Skeletal muscle satellite cell (primary cell): ENCODE data around the gene ATP9B.
"Not testable (repeated sequence)": the region's sequence is repeated elsewhere in the genome, so short reads cannot be mapped to it uniquely, and the experiment has no call there.

Experiments
- H3K27me3 ChIP-seq: 2 replicates; pipeline ENCODE4 v1.7.0; 2013; ENCODE audit warnings: low read length; ENCODE audit not compliant: control insufficient read depth, insufficient read depth
- H3K36me3 ChIP-seq: 2 replicates; pipeline ENCODE4 v1.7.0; 2013; ENCODE audit warnings: mild to moderate bottlenecking, control low read depth, low read length; ENCODE audit not compliant: insufficient read depth
- H3K4me1 ChIP-seq: 2 replicates; pipeline ENCODE4 v1.7.0; 2013; ENCODE audit warnings: low read length; ENCODE audit not compliant: control insufficient read depth, insufficient read depth
- H3K4me2 ChIP-seq: 2 replicates; pipeline ENCODE4 v1.7.0; 2013; ENCODE audit warnings: mild to moderate bottlenecking, low read length
- H3K4me3 ChIP-seq: 2 replicates; pipeline ENCODE4 v1.7.0; 2013; ENCODE audit warnings: low read length
- H3K9ac ChIP-seq: 2 replicates; pipeline ENCODE4 v1.7.0; 2013; ENCODE audit warnings: mild to moderate bottlenecking, low read depth, low read length, moderate library complexity
- H3K9me3 ChIP-seq: replicated peaks from 2 replicates; pipeline ENCODE4 v1.7.0; 2013; ENCODE audit warnings: mild to moderate bottlenecking, control low read depth, low read length

The ATP9B gene

DNA sequence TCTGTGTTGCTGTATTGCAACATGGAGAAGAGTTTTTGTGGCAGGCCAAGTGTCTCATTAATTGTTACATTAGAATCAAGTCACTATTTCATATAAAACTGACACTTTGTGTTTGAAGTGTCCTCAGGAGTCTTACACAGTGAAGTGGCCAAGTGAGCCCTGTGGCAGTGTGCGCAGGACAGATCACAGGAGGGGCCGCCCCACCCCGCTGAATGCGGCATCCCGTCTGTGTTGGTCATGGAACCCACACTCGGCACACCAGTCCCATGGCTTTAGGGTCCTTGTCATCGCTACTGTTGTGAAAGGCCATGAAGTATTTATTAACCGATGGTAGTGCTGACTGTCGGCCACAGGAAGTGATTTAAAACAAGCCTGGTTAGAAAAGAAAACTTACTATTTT lies 181.8 kb downstream of the ATP9B start:
- no peak overlapping the region for H3K9ac ChIP-seq
- H3K4me1 ChIP-seq, result no peaks in the 10 kb centered on the region
- no peaks in the 10 kb centered on the region for H3K9me3 ChIP-seq
- no peaks in the 10 kb centered on the region for H3K36me3 ChIP-seq
- H3K27me3 ChIP-seq, result no peaks in the 10 kb centered on the region
- H3K4me3 ChIP-seq, result no peak overlapping the region
- H3K4me2 ChIP-seq, result no peak overlapping the region

GRCh38 chr18:79252904-79253633 lies 183.9 kb downstream of the ATP9B start:
- H3K4me2 ChIP-seq, result no peak overlapping the region
- no peaks in the 10 kb centered on the region for H3K9me3 ChIP-seq
- H3K4me3 ChIP-seq, result no peak overlapping the region
- no peak overlapping the region for H3K9ac ChIP-seq
- no peaks in the 10 kb centered on the region for H3K4me1 ChIP-seq
- H3K36me3 ChIP-seq, result no peaks in the 10 kb centered on the region
- H3K27me3 ChIP-seq, result no peaks in the 10 kb centered on the region

GRCh38 chr18:79257480-79257879 lies 188.3 kb downstream of the ATP9B start:
- H3K4me2 ChIP-seq, result no peak overlapping the region
- H3K9me3 ChIP-seq, result no peaks in the 10 kb centered on the region
- no peaks in the 10 kb centered on the region for H3K4me1 ChIP-seq
- H3K36me3 ChIP-seq, result no peaks in the 10 kb centered on the region
- no peak overlapping the region for H3K4me3 ChIP-seq
- H3K27me3 ChIP-seq, result no peaks in the 10 kb centered on the region
- H3K9ac ChIP-seq, result no peak overlapping the region

- no peak overlapping the region for H3K9ac ChIP-seq
- no peak overlapping the region for H3K4me3 ChIP-seq
- no peaks in the 10 kb centered on the region for H3K9me3 ChIP-seq
- no peak overlapping the region for H3K4me2 ChIP-seq
- no peaks in the 10 kb centered on the region for H3K27me3 ChIP-seq
- no peaks in the 10 kb centered on the region for H3K36me3 ChIP-seq
- H3K4me1 ChIP-seq, result no peaks in the 10 kb centered on the region
Observed at GRCh38 chr18:79258447-79258846, 189.3 kb downstream of the ATP9B start.

- Histone ChIP-seq H3K9ac (no peak overlapping the region), H3K27me3 (no peaks in the 10 kb centered on the region), H3K36me3 (no peaks in the 10 kb centered on the region), H3K4me1 (no peaks in the 10 kb centered on the region), H3K9me3 (no peaks in the 10 kb centered on the region), H3K4me3 (no peak overlapping the region), H3K4me2 (no peak overlapping the region)
Observed at GRCh38 chr18:79259218-79259617, 190.0 kb downstream of the ATP9B start.

GRCh38 chr18:79260023-79260422 lies 190.8 kb downstream of the ATP9B start:
- no peak overlapping the region for H3K9ac ChIP-seq
- H3K27me3 ChIP-seq, result no peaks in the 10 kb centered on the region
- H3K36me3 ChIP-seq, result no peaks in the 10 kb centered on the region
- H3K4me3 ChIP-seq, result no peak overlapping the region
- H3K4me1 ChIP-seq, result no peaks in the 10 kb centered on the region
- H3K4me2 ChIP-seq, result no peak overlapping the region
- H3K9me3 ChIP-seq, result no peaks in the 10 kb centered on the region

DNA sequence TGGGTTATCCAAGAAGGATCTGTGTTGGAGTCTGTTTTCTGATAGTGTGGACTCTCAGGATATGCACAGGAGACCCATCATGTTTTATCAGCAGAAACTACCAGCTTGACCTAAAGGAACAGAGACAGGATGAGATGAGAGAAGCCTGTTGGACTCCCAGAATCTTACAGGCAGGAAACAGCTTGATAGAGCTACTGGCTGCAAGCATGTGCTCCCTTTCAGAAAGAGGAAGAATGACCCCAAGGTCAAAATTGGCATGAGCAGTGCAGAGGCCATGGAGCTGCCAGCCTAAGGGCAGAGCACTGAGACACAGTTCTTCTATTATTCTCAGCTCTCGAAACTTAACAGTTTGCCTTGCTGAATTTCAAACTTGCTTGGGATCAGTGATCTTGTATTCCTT lies 191.3 kb downstream of the ATP9B start:
- Histone ChIP-seq H3K27me3 (no peaks in the 10 kb centered on the region), H3K4me2 (no peak overlapping the region), H3K9me3 (no peaks in the 10 kb centered on the region), H3K4me3 (no peak overlapping the region), H3K4me1 (no peaks in the 10 kb centered on the region), H3K9ac (no peak overlapping the region), H3K36me3 (no peaks in the 10 kb centered on the region)

DNA sequence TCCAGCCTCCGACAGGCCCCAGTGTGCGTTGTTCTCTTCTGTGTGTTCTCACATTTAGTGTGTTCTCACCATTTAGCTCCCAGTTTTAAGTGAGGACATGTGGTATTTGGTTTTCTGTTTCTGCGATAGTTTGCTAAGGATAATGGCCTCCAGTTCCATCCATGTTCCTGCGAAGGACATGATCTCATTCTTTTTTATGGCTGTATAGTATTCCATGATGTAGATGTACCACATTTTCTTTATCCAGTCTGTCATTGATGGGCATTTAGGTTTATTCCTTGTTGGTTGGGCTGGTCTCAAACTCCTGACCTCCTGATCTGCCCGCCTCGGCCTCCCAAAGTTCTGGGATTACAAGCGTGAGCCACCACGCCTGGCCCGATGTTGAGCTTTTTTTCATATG lies 195.9 kb downstream of the ATP9B start:
- not testable (repeated sequence) for H3K4me2 ChIP-seq, H3K9ac ChIP-seq, H3K9me3 ChIP-seq, H3K27me3 ChIP-seq, H3K4me1 ChIP-seq, H3K4me3 ChIP-seq, H3K36me3 ChIP-seq

DNA sequence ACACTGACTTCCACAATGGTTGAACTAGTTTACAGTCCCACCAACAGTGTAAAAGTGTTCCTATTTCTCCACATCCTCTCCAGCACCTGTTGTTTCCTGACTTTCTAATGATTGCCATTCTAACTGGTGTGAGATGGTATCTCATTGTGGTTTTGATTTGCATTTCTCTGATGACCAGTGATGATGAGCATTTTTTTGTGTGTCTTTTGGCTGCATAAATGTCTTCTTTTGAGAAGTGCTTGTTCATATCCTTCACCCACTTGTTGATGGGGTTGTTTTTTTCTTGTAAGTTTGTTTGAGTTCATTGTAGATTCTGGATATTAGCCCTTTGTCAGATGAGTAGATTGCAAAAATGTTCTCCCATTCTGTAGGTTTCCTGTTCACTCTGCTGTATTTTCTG lies 202.6 kb downstream of the ATP9B start:
- not testable (repeated sequence) for H3K4me1 ChIP-seq, H3K9ac ChIP-seq, H3K4me2 ChIP-seq, H3K4me3 ChIP-seq, H3K27me3 ChIP-seq, H3K9me3 ChIP-seq, H3K36me3 ChIP-seq

DNA sequence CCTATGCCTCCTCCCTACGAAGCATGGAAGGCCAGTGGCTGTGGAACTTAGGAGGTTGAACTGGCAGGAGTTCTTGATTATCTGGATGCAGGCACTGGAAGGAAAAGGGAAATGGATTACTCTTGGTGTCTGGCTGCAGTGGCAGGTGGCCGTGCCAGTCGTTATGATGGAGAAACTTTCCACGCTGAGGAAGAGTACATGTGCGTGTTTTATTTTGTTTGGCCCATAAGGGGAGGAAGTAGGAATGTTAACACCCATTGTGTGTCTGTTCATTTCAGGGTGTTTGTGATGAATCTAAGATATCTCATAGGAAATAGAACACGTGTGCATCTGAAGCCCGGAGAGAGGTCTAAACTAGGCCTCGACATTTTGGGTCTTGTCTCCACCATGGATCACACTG lies 203.7 kb downstream of the ATP9B start:
- no peak overlapping the region for H3K9ac ChIP-seq
- no peaks in the 10 kb centered on the region for H3K9me3 ChIP-seq
- no peaks in the 10 kb centered on the region for H3K36me3 ChIP-seq
- no peaks in the 10 kb centered on the region for H3K27me3 ChIP-seq
- H3K4me2 ChIP-seq, result no peak overlapping the region
- H3K4me3 ChIP-seq, result no peak overlapping the region
- no peaks in the 10 kb centered on the region for H3K4me1 ChIP-seq

DNA sequence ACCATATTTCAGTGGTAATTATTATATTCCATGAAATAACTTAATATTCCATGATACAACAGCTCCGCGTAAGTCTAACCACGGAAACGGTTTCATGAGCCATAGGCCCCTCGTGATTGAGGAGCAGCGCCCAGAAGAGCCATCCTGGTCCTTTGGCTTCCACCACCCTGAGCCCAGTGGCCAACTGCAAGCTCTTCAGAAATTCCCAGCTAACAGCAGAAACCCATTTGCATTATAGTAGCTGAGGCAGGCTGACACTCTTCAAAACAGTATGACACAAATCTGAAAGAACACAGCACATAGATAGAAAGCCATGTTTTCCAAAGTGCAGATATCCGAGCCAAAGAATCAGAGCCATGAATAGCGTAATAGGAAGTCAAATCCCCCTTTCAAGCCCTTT lies 205.6 kb downstream of the ATP9B start:
- H3K9me3 ChIP-seq, result no peaks in the 10 kb centered on the region
- H3K4me2 ChIP-seq, result no peak overlapping the region
- no peak overlapping the region for H3K9ac ChIP-seq
- H3K4me3 ChIP-seq, result no peak overlapping the region
- H3K36me3 ChIP-seq, result no peaks in the 10 kb centered on the region
- H3K27me3 ChIP-seq, result no peaks in the 10 kb centered on the region
- H3K4me1 ChIP-seq, result no peaks in the 10 kb centered on the region

GRCh38 chr18:79275461-79275860 lies 206.3 kb downstream of the ATP9B start:
- Histone ChIP-seq H3K4me1 (no peaks in the 10 kb centered on the region), H3K4me2 (no peak overlapping the region), H3K36me3 (no peaks in the 10 kb centered on the region), H3K27me3 (no peaks in the 10 kb centered on the region), H3K9ac (no peak overlapping the region), H3K9me3 (no peaks in the 10 kb centered on the region), H3K4me3 (no peak overlapping the region)
